Chondrocyte (in vitro differentiated cells): ENCODE data around the gene TRABD2B. TPM values are rescaled to one million over a fixed set of nuclear protein-coding genes. Genes with fewer than 3 reads are reported as not detected.

ENCODE experiments used
- DNase-seq: peaks from one replicate; pipeline ENCODE4 v3.0.0; 2021; ENCODE audit warnings: mixed read lengths, low spot score
- H3K27ac Mint-ChIP-seq: one replicate; pipeline ENCODE4 v1.8.0; 2021; ENCODE audit warnings: mild to moderate bottlenecking, moderate library complexity, mixed read lengths; ENCODE audit not compliant: unreplicated experiment
- H3K27me3 Mint-ChIP-seq: 2 replicates; pipeline ENCODE4 v1.8.0; 2021; ENCODE audit warnings: low read depth, mixed read lengths
- H3K36me3 Mint-ChIP-seq: 2 replicates; pipeline ENCODE4 v1.8.0; 2021; ENCODE audit warnings: low read depth, mixed read lengths
- H3K4me1 Mint-ChIP-seq: 2 replicates; pipeline ENCODE4 v1.8.0; 2021; ENCODE audit warnings: low read depth, mild to moderate bottlenecking, mixed read lengths
- H3K4me3 Mint-ChIP-seq: one replicate; pipeline ENCODE4 v1.8.0; 2021; ENCODE audit warnings: mild to moderate bottlenecking, moderate library complexity, mixed read lengths; ENCODE audit not compliant: unreplicated experiment
- H3K9me3 Mint-ChIP-seq: 2 replicates; pipeline ENCODE4 v1.8.0; 2021; ENCODE audit warnings: low read depth, mixed read lengths
- total RNA-seq: library from RNA; stranded (reverse); gene quantifications from 3 replicates; pipeline ENCODE4 v1.2.1, GENCODE V29; 2021
- TF ChIP-seq, protein P1 (sequence below): fragments of 200-600 bp; sonication (generic); IDR thresholded peaks from 2 replicates; pipeline ENCODE4 v1.5.0; 2021; ENCODE audit warnings: antibody characterized with exemption, mild to moderate bottlenecking, moderate library complexity

TRABD2B gene
- total RNA-seq, 1 donor from 2014 or later: 0.90 TPM

DNA sequence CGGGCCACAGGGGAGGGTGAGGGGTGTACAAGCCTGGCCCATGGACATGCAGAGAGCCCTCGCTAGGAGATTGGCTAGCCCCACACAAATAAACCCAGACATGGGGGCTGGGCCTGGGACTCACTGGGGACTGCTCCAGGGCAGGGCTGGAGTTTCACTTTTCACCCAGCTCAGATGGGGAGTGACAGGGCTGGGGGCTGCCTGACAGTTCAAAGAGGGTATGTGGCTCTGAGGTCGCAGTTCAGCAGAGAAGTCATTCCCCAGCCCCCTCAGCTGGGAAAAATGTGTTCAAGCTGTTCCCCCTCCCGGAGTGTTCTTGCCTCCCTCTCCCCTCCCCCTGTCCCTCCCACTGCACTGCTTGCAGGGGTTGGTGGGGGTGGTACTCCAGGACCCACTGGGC is 277.1 kb downstream of the TRABD2B start:
- no peak for DNase-seq
- Mint-ChIP-seq H3K27ac (no peak overlapping the region), H3K4me3 (no peak overlapping the region), H3K4me1 (no peaks in the 10 kb centered on the region), H3K27me3 (peaks cover 70% of the 10 kb centered on the region), H3K36me3 (no peaks in the 10 kb centered on the region), H3K9me3 (no peaks in the 10 kb centered on the region)
- TF ChIP-seq, protein P1, sequence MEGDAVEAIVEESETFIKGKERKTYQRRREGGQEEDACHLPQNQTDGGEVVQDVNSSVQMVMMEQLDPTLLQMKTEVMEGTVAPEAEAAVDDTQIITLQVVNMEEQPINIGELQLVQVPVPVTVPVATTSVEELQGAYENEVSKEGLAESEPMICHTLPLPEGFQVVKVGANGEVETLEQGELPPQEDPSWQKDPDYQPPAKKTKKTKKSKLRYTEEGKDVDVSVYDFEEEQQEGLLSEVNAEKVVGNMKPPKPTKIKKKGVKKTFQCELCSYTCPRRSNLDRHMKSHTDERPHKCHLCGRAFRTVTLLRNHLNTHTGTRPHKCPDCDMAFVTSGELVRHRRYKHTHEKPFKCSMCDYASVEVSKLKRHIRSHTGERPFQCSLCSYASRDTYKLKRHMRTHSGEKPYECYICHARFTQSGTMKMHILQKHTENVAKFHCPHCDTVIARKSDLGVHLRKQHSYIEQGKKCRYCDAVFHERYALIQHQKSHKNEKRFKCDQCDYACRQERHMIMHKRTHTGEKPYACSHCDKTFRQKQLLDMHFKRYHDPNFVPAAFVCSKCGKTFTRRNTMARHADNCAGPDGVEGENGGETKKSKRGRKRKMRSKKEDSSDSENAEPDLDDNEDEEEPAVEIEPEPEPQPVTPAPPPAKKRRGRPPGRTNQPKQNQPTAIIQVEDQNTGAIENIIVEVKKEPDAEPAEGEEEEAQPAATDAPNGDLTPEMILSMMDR: no peak

DNA sequence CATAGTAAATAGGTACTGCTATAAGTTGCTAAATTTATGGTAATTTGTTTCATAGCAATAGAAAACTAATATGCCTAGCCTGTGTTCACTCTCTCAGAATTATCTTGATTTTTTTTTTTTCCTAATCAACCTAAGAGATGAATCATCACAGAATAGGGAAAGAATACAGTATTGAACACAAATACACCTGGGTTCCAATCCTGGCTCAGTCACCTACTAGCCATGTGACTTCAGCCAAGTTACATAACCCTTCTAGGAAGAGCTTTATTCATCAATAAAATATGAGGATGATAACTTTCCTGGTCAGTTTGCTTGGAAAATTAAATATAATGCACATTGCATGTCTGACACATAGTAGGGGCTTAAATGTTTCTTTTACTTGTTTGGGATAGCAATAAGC is 279.8 kb downstream of the TRABD2B start:
- no peaks in the 10 kb centered on the region for H3K9me3 Mint-ChIP-seq
- no peak for DNase-seq
- no peaks in the 10 kb centered on the region for H3K4me1 Mint-ChIP-seq
- TF ChIP-seq, protein P1: no peak
- no peaks in the 10 kb centered on the region for H3K36me3 Mint-ChIP-seq
- H3K4me3 Mint-ChIP-seq: no peak overlapping the region
- H3K27me3 Mint-ChIP-seq: peaks cover 78% of the 10 kb centered on the region
- no peak overlapping the region for H3K27ac Mint-ChIP-seq

DNA sequence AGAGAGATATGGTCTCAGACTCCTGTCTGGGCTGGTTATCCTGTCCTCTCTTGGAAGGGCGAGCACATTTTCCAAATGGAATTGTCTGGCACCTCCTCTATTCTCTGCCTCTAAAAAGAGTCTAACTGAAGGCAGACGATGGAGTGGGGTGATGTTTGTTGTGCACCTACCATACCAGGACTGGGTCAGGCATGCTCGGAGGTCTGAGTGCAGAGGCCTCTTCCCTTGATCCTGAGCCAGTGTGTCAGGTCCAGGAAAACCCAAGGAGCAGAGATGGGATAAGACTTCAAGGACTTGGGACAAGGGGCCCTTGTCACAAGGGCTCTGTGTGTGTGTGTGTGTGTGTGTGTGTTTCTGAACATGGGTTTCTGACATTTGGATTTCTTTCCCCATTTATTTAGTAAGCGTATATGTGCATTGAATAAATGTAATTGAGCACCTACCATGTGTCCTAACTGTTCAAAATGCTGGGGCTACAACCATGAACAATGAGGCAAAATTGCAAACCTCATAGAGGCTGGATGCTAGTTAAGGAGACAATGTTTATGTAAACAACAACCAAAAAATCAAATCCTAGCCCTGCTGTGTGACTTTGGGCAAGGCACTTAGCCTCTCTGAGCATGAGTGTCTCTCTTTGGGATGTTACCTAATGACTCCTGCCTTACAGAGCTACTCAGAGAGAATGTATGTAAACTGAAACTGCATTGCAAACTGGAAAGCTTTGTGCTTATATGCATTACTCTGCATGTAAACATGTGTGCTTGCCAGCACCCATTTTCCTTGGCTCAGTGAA is 283.0 kb downstream of the TRABD2B start:
- TF ChIP-seq, protein P1: no peak
- no peak overlapping the region for H3K4me3 Mint-ChIP-seq
- no peak for DNase-seq
- no peak overlapping the region for H3K27ac Mint-ChIP-seq
- H3K4me1 Mint-ChIP-seq: peaks cover 9% of the 10 kb centered on the region
- no peaks in the 10 kb centered on the region for H3K36me3 Mint-ChIP-seq
- H3K27me3 Mint-ChIP-seq: peaks cover 72% of the 10 kb centered on the region
- H3K9me3 Mint-ChIP-seq: no peaks in the 10 kb centered on the region

DNA sequence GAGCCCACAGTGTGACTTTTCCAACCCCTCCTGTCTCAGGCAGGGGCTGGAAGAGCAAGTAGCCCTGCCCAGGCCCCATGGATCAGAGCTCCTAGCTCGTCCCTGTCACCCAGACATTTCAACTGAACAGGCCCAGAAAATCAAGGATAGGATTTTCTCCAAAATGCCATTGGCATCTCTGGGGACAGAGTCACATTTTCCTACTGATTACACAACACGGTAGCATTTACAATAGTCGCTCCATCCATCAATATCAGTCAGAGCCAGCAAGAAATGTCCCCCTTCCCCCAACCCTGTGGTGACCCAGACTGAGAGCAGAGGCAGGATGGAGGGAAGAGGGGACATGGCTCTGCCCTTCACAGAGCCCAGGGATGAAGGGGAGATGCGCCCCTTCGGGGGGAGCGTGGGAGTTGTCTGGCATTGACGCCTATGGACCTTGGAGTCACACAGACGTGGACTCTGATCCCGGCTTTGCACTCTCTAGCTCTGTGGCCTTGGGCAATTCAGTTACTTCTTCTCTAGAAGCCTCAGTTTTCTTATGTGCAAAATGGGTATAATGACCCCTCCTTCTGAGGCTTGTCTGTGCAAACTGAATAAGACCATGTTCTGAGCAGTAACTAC is 283.7 kb downstream of the TRABD2B start:
- TF ChIP-seq, protein P1: no peak
- Mint-ChIP-seq H3K4me1 (peaks cover 12% of the 10 kb centered on the region), H3K9me3 (no peaks in the 10 kb centered on the region), H3K36me3 (no peaks in the 10 kb centered on the region), H3K27me3 (peaks cover 70% of the 10 kb centered on the region), H3K27ac (no peak overlapping the region), H3K4me3 (no peak overlapping the region)
- no peak for DNase-seq

DNA sequence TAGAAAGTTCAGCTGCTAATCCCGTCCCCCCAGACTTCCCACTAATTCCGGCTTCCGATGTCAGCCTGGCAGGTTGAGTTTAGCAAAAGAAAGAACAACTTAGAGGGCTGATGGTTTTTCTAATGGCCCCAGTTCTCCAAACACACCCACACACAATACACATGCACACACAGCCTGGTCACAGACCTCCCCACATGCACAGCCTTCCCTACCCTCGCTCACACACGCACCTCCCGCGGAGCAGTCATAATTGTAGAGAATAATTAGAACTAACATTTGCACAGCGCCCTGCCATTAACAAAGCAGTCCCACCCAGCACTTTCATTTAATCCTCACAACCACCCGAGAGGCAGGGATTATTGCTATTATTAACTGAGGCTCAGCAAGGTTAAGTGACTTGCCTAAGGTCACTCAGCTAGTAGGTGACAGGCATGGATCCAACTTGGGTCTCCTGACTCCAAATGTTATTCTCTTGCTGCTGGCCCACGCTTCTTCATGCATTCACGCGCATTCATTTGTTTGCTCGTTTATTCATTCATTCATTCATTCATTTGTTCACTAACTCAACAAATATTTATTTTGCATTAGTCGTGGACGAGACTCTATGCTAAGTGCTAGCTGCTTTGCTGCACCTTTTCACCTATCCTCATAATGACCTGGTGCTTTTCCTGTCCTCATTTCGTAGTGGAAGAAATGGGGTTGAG is 284.4 kb downstream of the TRABD2B start:
- DNase-seq: no peak
- Mint-ChIP-seq H3K4me1 (peaks cover 14% of the 10 kb centered on the region), H3K9me3 (no peaks in the 10 kb centered on the region), H3K4me3 (no peak overlapping the region), H3K27ac (no peak overlapping the region), H3K36me3 (no peaks in the 10 kb centered on the region), H3K27me3 (peaks cover 67% of the 10 kb centered on the region)
- TF ChIP-seq, protein P1: no peak
